PC-3 (cell line): Measurements from ENCODE around the gene MAST2. TPM values are rescaled to one million over a fixed set of nuclear protein-coding genes. Genes with fewer than 3 reads are reported as not detected.
"Not testable (repeated sequence)": the region's sequence is repeated elsewhere in the genome, so short reads cannot be mapped to it uniquely, and the experiment has no call there.

Source experiments
- ATAC-seq: fragments of 200-7000 bp; cut with Tn5 transposase; 2 replicates; pipeline ENCODE4 v1.9.1; 2020; ENCODE audit warnings: mild to moderate bottlenecking, moderate library complexity
- BruUV-seq: library from RNA; stranded (reverse); fragments of 400-500 nt; replicated peaks from 2 replicates; lab custom pipeline; 2021; lab: Mats Ljungman, UMichigan
- CTCF ChIA-PET: fragments of 300-600 bp; sonication (Branson Sonifier 250); formaldehyde crosslinking; loops from one replicate; lab custom pipeline; 2022; ENCODE audit warnings: antibody characterized with exemption; lab: Charles Lee
- POLR2A ChIA-PET: fragments of 300-600 bp; sonication (Branson Sonifier 250); formaldehyde crosslinking; loops from one replicate; lab custom pipeline; 2022; ENCODE audit warnings: antibody characterized with exemption; ENCODE audit not compliant: unreplicated experiment; lab: Charles Lee
- DNase-seq: peaks from one replicate; pipeline ENCODE4 v3.0.0-alpha.2; 2015
- H2AFZ ChIP-seq: fragments of 300-600 bp; sonication (generic); 2 replicates; pipeline ENCODE4 v1.6.0; 2016; ENCODE audit warnings: antibody characterized with exemption, low read length
- H3F3A ChIP-seq: fragments of 300-600 bp; sonication (generic); one replicate; pipeline ENCODE4 v1.6.0; 2017; ENCODE audit warnings: antibody characterized with exemption, low read length, control low read depth, mild to moderate bottlenecking; ENCODE audit not compliant: unreplicated experiment
- H3K27ac ChIP-seq: fragments of 300-600 bp; sonication (generic); 2 replicates; pipeline ENCODE4 v1.5.1; 2016; ENCODE audit warnings: mild to moderate bottlenecking, low read length
- H3K27me3 ChIP-seq: fragments of 300-600 bp; sonication (generic); 2 replicates; pipeline ENCODE4 v1.6.1; 2016; ENCODE audit warnings: low read length, mixed read lengths
- H3K36me3 ChIP-seq: fragments of 300-600 bp; sonication (generic); 2 replicates; pipeline ENCODE4 v1.6.1; 2016; ENCODE audit warnings: low read depth, mixed run types, low read length, mixed read lengths
- H3K4me1 ChIP-seq: fragments of 300-600 bp; sonication (generic); 2 replicates; pipeline ENCODE4 v1.5.1; 2016; ENCODE audit warnings: low read length; ENCODE audit not compliant: insufficient read depth
- H3K4me2 ChIP-seq: fragments of 300-600 bp; sonication (generic); 2 replicates; pipeline ENCODE4 v1.6.0; 2016; ENCODE audit warnings: low read length
- H3K4me3 ChIP-seq: fragments of 300-600 bp; sonication (generic); 2 replicates; pipeline ENCODE4 v1.5.1; 2016; ENCODE audit warnings: mild to moderate bottlenecking, low read length, mixed read lengths
- H3K79me2 ChIP-seq: fragments of 300-600 bp; sonication (generic); 2 replicates; pipeline ENCODE4 v1.6.1; 2017; ENCODE audit warnings: low read length, mixed read lengths
- H3K9ac ChIP-seq: fragments of 300-600 bp; sonication (generic); 2 replicates; pipeline ENCODE4 v1.6.0; 2016; ENCODE audit warnings: mild to moderate bottlenecking, low read length
- H3K9me2 ChIP-seq: fragments of 300-600 bp; sonication (generic); replicated peaks from 2 replicates; pipeline ENCODE4 v1.6.1; 2016; ENCODE audit warnings: mixed run types, low read length, mixed read lengths
- H3K9me3 ChIP-seq: fragments of 300-600 bp; sonication (generic); 2 replicates; pipeline ENCODE4 v1.6.1; 2016; ENCODE audit warnings: low read length, mixed read lengths
- H4K20me1 ChIP-seq: fragments of 300-600 bp; sonication (generic); 2 replicates; pipeline ENCODE4 v1.6.1; 2016; ENCODE audit warnings: low read length, mixed read lengths
- CTCF ChIP-seq: fragments of 300-600 bp; sonication (generic); conservative IDR thresholded peaks from 2 replicates; pipeline ENCODE4 v1.5.1; 2017; ENCODE audit warnings: antibody characterized with exemption, low read depth, mild to moderate bottlenecking, low read length
- EZH2 ChIP-seq: fragments of 300-600 bp; sonication (generic); IDR thresholded peaks from one replicate; pipeline ENCODE4 v1.6.1; 2017; ENCODE audit warnings: antibody characterized with exemption, mild to moderate bottlenecking, low read length; ENCODE audit not compliant: unreplicated experiment
- EZH2phosphoT487 ChIP-seq: fragments of 300-600 bp; sonication (generic); IDR thresholded peaks from 2 replicates; pipeline ENCODE4 v1.6.1; 2018; ENCODE audit warnings: mild to moderate bottlenecking, antibody characterized with exemption, low read length, borderline replicate concordance
- intact Hi-C: fragments of 100-400 bp; cut with micrococcal nuclease; formaldehyde crosslinking; loops from 2 replicates; pipeline ENCODE4 v1.9.0; 2023
- total RNA-seq: library from RNA; depleted of rRNA; stranded (reverse); fragments of >200 nt; gene quantifications from 2 replicates; pipeline ENCODE4 v1.2.3, GENCODE V29; 2014

The MAST2 gene
- total RNA-seq, 1 experiment from 2014 or later = 29.3 TPM

GRCh38 chr1:45850017-45850416 is 46.6 kb downstream of the MAST2 start:
- DNase-seq (no peak), ATAC-seq (no peak)
- Histone ChIP-seq H3K9me2 (no peaks in the 10 kb centered on the region), H3F3A (no peaks in the 10 kb centered on the region), H3K4me1 (peaks cover 8% of the 10 kb centered on the region; the same call in 1 of the 2 replicates), H3K9me3 (no peaks in the 10 kb centered on the region), H2AFZ (no peak overlapping the region), H3K27ac (no peak overlapping the region), H3K79me2 (peaks cover 33% of the 10 kb centered on the region; the same call in 1 of the 2 replicates), H3K9ac (no peak overlapping the region), H3K36me3 (no peaks in the 10 kb centered on the region), H3K4me2 (no peak overlapping the region), H3K27me3 (no peaks in the 10 kb centered on the region), H3K4me3 (no peak overlapping the region), H4K20me1 (no peaks in the 10 kb centered on the region)
- no peak for TF ChIP-seq EZH2phosphoT487
- no peak for TF ChIP-seq EZH2
- TF ChIP-seq CTCF = no peak
- ChIA-PET POLR2A (no interaction called here), CTCF (no interaction called here)
- no TSS peak for BruUV-seq
- intact Hi-C loops = no loop called here

GRCh38 chr1:45854724-45855123 is 51.3 kb downstream of the MAST2 start:
- intact Hi-C loops = no loop called here
- Histone ChIP-seq H3K79me2 (peaks cover 42% of the 10 kb centered on the region; the same call in 1 of the 2 replicates), H3K27ac (no peak overlapping the region), H3K4me2 (no peak overlapping the region), H3K36me3 (no peaks in the 10 kb centered on the region), H3K4me3 (no peak overlapping the region), H3K4me1 (peaks cover 8% of the 10 kb centered on the region; the same call in 1 of the 2 replicates), H3K27me3 (no peaks in the 10 kb centered on the region), H3K9ac (no peak overlapping the region), H2AFZ (no peak overlapping the region), H4K20me1 (0 out of 2 replicates have a peak, but pooled peaks cover 4% of the 10 kb centered on the region), H3F3A (no peaks in the 10 kb centered on the region), H3K9me2 (no peaks in the 10 kb centered on the region), H3K9me3 (no peaks in the 10 kb centered on the region)
- no TSS peak for BruUV-seq
- CTCF ChIA-PET = interaction anchor here (0.6 to 1.1 kb wide), 2 partner anchors 30 to 41 kb away, joined by 3 to 6 read pairs; no protein-coding TSS in a partner anchor
- ATAC-seq (peak; percentile 60), DNase-seq (peak; percentile 68)
- TF ChIP-seq CTCF (peak; percentile 44; the same call in 1 of the 2 replicates), EZH2 (no peak)
- POLR2A ChIA-PET = interaction anchor here (0.7 kb wide), 1 partner anchor 169 kb away, joined by 3 read pairs; the partner anchor contains the start of gene GPBP1L1

- ChIA-PET CTCF (interaction anchor here (0.6 kb wide), 1 partner anchor 145 kb away, joined by 3 read pairs; no protein-coding TSS in a partner anchor), POLR2A (interaction anchor here (0.7 kb wide), 1 partner anchor 603 kb away, joined by 4 read pairs; no protein-coding TSS in a partner anchor)
- Histone ChIP-seq H3K36me3 (no peaks in the 10 kb centered on the region), H3K4me2 (no peak overlapping the region), H3K79me2 (peaks cover 41% of the 10 kb centered on the region; the same call in 1 of the 2 replicates), H3K9me2 (no peaks in the 10 kb centered on the region), H3K27ac (no peak overlapping the region), H4K20me1 (0 out of 2 replicates have a peak, but pooled peaks cover 4% of the 10 kb centered on the region), H3K27me3 (no peaks in the 10 kb centered on the region), H2AFZ (no peak overlapping the region), H3F3A (no peaks in the 10 kb centered on the region), H3K4me1 (peaks cover 8% of the 10 kb centered on the region; the same call in 1 of the 2 replicates), H3K9me3 (no peaks in the 10 kb centered on the region), H3K4me3 (no peak overlapping the region), H3K9ac (no peak overlapping the region)
- TF ChIP-seq CTCF = no peak
- no peak for TF ChIP-seq EZH2phosphoT487
- no peak for TF ChIP-seq EZH2
- intact Hi-C loops = no loop called here
- ATAC-seq (no peak), DNase-seq (no peak)
- BruUV-seq = no TSS peak
Measured at GRCh38 chr1:45857101-45857700, 53.8 kb downstream of the MAST2 start.

- H3K9me2 ChIP-seq, BruUV-seq, H3K27ac ChIP-seq, H3K4me3 ChIP-seq, H3K9ac ChIP-seq, intact Hi-C loops, ATAC-seq, POLR2A ChIA-PET, H2AFZ ChIP-seq, CTCF ChIA-PET, DNase-seq, H3K9me3 ChIP-seq, H3F3A ChIP-seq, H3K4me2 ChIP-seq, H3K36me3 ChIP-seq, H4K20me1 ChIP-seq, H3K27me3 ChIP-seq, H3K4me1 ChIP-seq: not testable (repeated sequence)
- H3K79me2 ChIP-seq = peaks cover 45% of the 10 kb centered on the region; the same call in 1 of the 2 replicates
Measured at GRCh38 chr1:45857755-45858492, 54.5 kb downstream of the MAST2 start.
